RWPE1 (cell line): Measurements from ENCODE around the gene USPL1.
"Not testable (repeated sequence)": the region's sequence is repeated elsewhere in the genome, so short reads cannot be mapped to it uniquely, and the experiment has no call there.

ENCODE experiments used
- CTCF ChIA-PET: fragments of 350-600 bp; sonication (Branson Sonifier 250); formaldehyde crosslinking; extraction: SDS; loops from one replicate; lab custom pipeline; 2021; lab: Yijun Ruan, JAX
- POLR2A ChIA-PET: fragments of 400-600 bp; formaldehyde crosslinking; extraction: SDS; loops from one replicate; lab custom pipeline; 2020; ENCODE audit warnings: antibody characterized with exemption; ENCODE audit not compliant: low non-redundant PET; lab: Yijun Ruan, JAX
- DNase-seq: peaks from one replicate; pipeline ENCODE4 v3.0.0; 2012; ENCODE audit warnings: low spot score
- H3K27ac ChIP-seq: fragments of 450-650 bp; 2 replicates; pipeline ENCODE4 v1.5.1; 2017
- CTCF ChIP-seq: fragments of 450-650 bp; conservative IDR thresholded peaks from 2 replicates; pipeline ENCODE4 v1.5.1; 2017; ENCODE audit warnings: low read depth, mild to moderate bottlenecking

USPL1 gene

DNA sequence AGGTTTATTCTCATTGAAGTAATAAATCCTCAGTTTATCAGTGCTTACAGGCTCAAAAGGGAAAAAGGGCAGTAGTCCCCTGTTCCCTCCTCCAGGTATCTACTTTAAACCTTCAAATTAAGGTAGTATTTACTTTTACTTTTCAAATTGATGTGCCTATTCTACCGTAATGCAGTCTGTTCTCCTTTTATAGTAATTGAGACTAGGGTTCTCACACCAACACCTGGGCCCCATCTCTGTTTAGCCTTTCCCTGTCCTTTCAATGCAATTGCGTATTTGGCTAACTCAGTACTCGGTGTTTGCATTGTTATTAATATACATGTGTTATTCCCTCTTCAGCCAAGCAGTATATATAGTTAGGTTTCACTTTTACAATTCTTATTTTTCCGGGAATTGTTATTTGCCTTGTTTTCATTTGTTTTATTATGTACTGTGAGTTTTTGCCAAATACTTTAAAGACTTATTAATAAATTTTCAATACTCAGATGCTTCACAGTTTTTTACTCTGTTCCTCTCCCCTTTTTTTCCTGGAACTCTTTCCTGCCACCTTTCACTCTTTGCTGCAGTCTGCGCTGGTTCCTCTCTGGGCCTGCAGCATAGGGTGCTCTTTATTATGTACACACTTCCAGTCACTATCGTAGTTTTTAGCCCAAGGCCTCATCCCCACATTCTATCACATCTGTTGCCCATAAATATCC, 30.3 kb downstream of the USPL1 start:
- no peak for DNase-seq
- POLR2A ChIA-PET = no interaction called here

GRCh38 chr13:30648522-30649012, 30.8 kb downstream of the USPL1 start:
- TF ChIP-seq CTCF = no peak
- ChIA-PET POLR2A (no interaction called here), CTCF (no interaction called here)
- H3K27ac ChIP-seq = no peak overlapping the region
- no peak for DNase-seq

More for the DNA sequence above, 30.3 kb downstream of the USPL1 start:
- CTCF ChIA-PET = no interaction called here
- no peak for TF ChIP-seq CTCF
- no peak overlapping the region for H3K27ac ChIP-seq

GRCh38 chr13:30651648-30652047, 33.9 kb downstream of the USPL1 start:
- CTCF ChIA-PET, H3K27ac ChIP-seq, POLR2A ChIA-PET, DNase-seq: not testable (repeated sequence)

DNA sequence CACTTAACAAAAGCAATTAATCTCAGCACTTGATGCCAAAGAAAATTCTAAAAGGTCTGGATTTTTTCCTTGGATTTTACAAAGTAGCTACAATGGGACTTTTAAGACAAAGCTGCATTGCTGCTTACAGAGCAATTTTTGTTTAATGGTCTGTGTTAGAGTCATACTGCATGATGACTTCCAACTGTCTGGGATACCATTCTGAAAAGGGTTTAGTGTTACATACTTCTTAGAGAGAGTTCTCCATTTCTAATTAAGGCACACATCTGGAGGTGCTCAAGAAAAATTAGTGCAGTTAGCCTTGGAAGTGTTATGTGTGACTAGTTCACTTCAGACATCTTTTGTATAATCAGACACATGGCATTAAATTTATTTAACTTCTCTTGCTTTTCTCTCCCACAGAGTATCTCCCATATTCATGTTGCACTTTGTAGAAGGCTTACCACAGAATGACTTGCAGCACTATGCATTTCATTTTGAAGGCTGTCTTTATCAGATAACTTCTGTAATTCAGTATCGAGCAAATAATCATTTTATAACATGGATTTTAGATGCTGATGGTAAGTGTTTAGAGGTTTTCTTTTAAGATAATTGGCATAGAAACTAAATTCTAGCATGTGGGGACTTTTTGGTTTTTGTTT, 35.1 kb downstream of the USPL1 start:
- no peak for TF ChIP-seq CTCF
- H3K27ac ChIP-seq = no peak overlapping the region
- POLR2A ChIA-PET = no interaction called here
- CTCF ChIA-PET = interaction anchor here (0.6 kb wide), 1 partner anchor 24 kb away, joined by 4 read pairs; no protein-coding TSS in a partner anchor
- DNase-seq = no peak

- H3K27ac ChIP-seq = no peak overlapping the region
- ChIA-PET POLR2A (no interaction called here), CTCF (no interaction called here)
- no peak for DNase-seq
- no peak for TF ChIP-seq CTCF
These were observed 36.7 kb downstream of the USPL1 start for GRCh38 chr13:30654430-30654829.

DNA sequence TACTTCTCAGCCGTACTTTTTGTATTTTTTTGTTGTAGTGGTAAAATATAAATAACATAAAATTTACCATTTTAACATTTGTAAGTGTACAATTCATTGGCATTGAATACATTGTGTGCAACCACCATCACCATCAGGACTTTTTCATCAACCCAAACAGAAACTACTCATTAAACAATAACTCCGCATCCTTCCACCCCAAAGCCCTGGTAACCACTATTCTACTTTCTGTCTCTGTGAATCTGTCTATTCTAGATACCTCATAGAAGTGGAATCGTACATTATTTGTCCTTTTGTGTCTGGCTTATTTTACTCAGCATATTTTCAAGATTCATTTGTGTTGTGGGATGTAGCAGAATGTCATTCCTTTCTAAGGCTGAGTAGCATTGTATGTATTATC, 38.5 kb downstream of the USPL1 start:
- DNase-seq = no peak
- ChIA-PET CTCF (no interaction called here), POLR2A (no interaction called here)
- no peak for TF ChIP-seq CTCF
- H3K27ac ChIP-seq = no peak overlapping the region

- ChIA-PET CTCF (no interaction called here), POLR2A (no interaction called here)
- H3K27ac ChIP-seq = no peak overlapping the region
- no peak for DNase-seq
- TF ChIP-seq CTCF = no peak
These were observed 42.3 kb downstream of the USPL1 start for GRCh38 chr13:30659980-30660379.
